H1 (cell line): ENCODE measurements around the gene LYPD6B.

ENCODE experiments used
- CTCF ChIP-seq, 3 experiments: IDR thresholded peaks; 1 replicate in 2 of 3; 2 replicates in 1 of 3; pipeline versions ENCODE4 v1.5.1 to v1.6.1; 2011; ENCODE audit warnings: low read length in 3 of 3, mild to moderate bottlenecking in 3 of 3, inconsistent platforms in 2 of 3, low read depth in 1 of 3, moderate library complexity in 1 of 3; ENCODE audit not compliant: insufficient read depth in 1 of 3; ENCODE audit errors: control extremely low read depth in 1 of 3
- E2F6 ChIP-seq: IDR thresholded peaks from 2 replicates; pipeline ENCODE4 v1.6.1; 2012; ENCODE audit warnings: inconsistent platforms
- MAX ChIP-seq: IDR thresholded peaks from 2 replicates; pipeline ENCODE4 v1.6.1; 2012; ENCODE audit warnings: inconsistent platforms
- POLR2A ChIP-seq, 2 experiments: IDR thresholded peaks; 1 replicate in 1 of 2; 2 replicates in 1 of 2; pipeline ENCODE4 v1.6.1; 2011; ENCODE audit warnings: low read depth in 2 of 2, low read length in 2 of 2, mild to moderate bottlenecking in 2 of 2; ENCODE audit errors: control extremely low read depth in 1 of 2
- POLR2AphosphoS5 ChIP-seq: IDR thresholded peaks from 2 replicates; pipeline ENCODE4 v1.6.1; 2011; ENCODE audit warnings: low read depth, low read length
- SP1 ChIP-seq: IDR thresholded peaks from 2 replicates; pipeline ENCODE4 v1.6.1; 2011; ENCODE audit warnings: low read depth, low read length
- SP2 ChIP-seq: IDR thresholded peaks from 2 replicates; pipeline ENCODE4 v1.6.1; 2012; ENCODE audit warnings: mild to moderate bottlenecking, low read length, inconsistent platforms
- USF2 ChIP-seq: IDR thresholded peaks from 2 replicates; pipeline ENCODE4 v1.6.1; 2011; ENCODE audit warnings: low read length, improper control_type of control experiment

GRCh38 chr2:149062531-149062930, 24.0 kb downstream of the LYPD6B start:
- TF ChIP-seq MAX (no peak), SP1 (no peak), E2F6 (no peak), POLR2A (IDR thresholded peaks at IDR 0.05; ENCODE audit: control extremely low read depth in 1 of 2, low read depth in 2 of 2, low read length in 2 of 2) (no peak), CTCF (IDR thresholded peaks at IDR 0.05; ENCODE audit: control extremely low read depth in 1 of 3, insufficient read depth in 1 of 3, low read depth in 1 of 3, low read length in 3 of 3) (no peak), SP2 (no peak), POLR2AphosphoS5 (no peak), USF2 (no peak)
